ENCODE data around the gene TAS2R38. TPM values are rescaled to one million over a fixed set of nuclear protein-coding genes. Genes with fewer than 3 reads are reported as not detected.
A peak's percentile ranks its signal among the peaks of the same experiment; 100 is the strongest.

Gene TAS2R38
- total RNA-seq (2022) (0.37 TPM in 1 of 2 replicates, not detected in the other), Bru-seq, nascent RNA (percentile 43 among the genes with signal in this experiment), BruChase-seq, experiment 1, labeled RNA remaining after a 2-hour chase (percentile 28 among the genes with signal in this experiment), BruChase-seq, experiment 2, labeled RNA remaining after a 6-hour chase (percentile 29 among the genes with signal in this experiment)
- long read RNA-seq: 0 reads

DNA sequence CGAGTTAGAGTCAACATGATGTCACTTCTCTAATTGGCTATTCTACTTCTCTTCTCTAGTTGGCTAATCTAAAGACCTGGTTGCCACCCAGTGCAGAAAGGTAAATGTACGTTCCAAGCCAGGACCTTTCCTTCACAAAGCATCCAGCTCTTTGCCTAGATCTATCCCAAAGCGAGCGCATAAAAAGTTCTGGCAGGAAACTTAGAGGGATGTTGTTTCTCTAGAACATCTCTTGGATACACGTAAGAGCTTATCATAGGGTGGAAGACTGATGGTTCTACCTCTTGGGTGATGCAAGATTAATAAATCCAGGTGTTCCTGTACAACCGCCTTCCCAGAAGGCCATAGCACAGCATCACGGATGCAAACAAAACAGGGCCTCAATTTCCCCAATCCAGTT is at the start of gene TAS2R38:
TSS of gene TAS2R38 (minus strand) at position 101 of the 400 bp plus-strand sequence. CDS start at position 17, 84 bp downstream.
- H3K4me3 ChIP-seq (ENCODE audit: low read depth, low read length): no peak within 1 kb of the TSS
- H3K4me1 ChIP-seq: no peaks in the 10 kb centered on the region
- H3K36me3 ChIP-seq (ENCODE audit: control insufficient read depth, insufficient read depth, low read length): no peaks in the 10 kb centered on the region
- no peaks in the 10 kb centered on the region for H3K9me3 Mint-ChIP-seq (ENCODE audit: unreplicated experiment)
- DNase-seq: no peak
- no peaks in the 10 kb centered on the region for H3K36me3 Mint-ChIP-seq (ENCODE audit: insufficient read depth, unreplicated experiment)
- intact Hi-C loops (cut with micrococcal nuclease; ENCODE audit: unreplicated experiment): no loop called here
- peaks cover 6% of the 10 kb centered on the region for H3K4me1 Mint-ChIP-seq (ENCODE audit: low read depth, unreplicated experiment)
- no peaks in the 10 kb centered on the region for H3K9me3 ChIP-seq
- no peak within 1 kb of the TSS for H3K4me3 Mint-ChIP-seq (ENCODE audit: unreplicated experiment)
- no peak within 1 kb of the TSS for H3K27ac Mint-ChIP-seq (ENCODE audit: unreplicated experiment)
- TF ChIP-seq, protein P1, sequence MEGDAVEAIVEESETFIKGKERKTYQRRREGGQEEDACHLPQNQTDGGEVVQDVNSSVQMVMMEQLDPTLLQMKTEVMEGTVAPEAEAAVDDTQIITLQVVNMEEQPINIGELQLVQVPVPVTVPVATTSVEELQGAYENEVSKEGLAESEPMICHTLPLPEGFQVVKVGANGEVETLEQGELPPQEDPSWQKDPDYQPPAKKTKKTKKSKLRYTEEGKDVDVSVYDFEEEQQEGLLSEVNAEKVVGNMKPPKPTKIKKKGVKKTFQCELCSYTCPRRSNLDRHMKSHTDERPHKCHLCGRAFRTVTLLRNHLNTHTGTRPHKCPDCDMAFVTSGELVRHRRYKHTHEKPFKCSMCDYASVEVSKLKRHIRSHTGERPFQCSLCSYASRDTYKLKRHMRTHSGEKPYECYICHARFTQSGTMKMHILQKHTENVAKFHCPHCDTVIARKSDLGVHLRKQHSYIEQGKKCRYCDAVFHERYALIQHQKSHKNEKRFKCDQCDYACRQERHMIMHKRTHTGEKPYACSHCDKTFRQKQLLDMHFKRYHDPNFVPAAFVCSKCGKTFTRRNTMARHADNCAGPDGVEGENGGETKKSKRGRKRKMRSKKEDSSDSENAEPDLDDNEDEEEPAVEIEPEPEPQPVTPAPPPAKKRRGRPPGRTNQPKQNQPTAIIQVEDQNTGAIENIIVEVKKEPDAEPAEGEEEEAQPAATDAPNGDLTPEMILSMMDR (IDR thresholded peaks at IDR 0.05; ENCODE audit: insufficient read depth in 1 of 2, low read depth in 1 of 2, low read length in 1 of 2, severe bottlenecking in 1 of 2, unreplicated experiment in 1 of 2): no peak
- no peaks in the 10 kb centered on the region for H3K27me3 Mint-ChIP-seq (ENCODE audit: insufficient read depth, unreplicated experiment)
- no peaks in the 10 kb centered on the region for H3K27me3 ChIP-seq (replicated peaks; ENCODE audit: control insufficient read depth, insufficient read depth, low read length)
- CTCF ChIA-PET: interaction anchor here (1.3 kb wide), 1 partner anchor 180 kb away, joined by 5 read pairs; no protein-coding TSS in a partner anchor
- no TSS peak for BruUV-seq (replicated peaks)
- POLR2A ChIA-PET: no interaction called here

DNA sequence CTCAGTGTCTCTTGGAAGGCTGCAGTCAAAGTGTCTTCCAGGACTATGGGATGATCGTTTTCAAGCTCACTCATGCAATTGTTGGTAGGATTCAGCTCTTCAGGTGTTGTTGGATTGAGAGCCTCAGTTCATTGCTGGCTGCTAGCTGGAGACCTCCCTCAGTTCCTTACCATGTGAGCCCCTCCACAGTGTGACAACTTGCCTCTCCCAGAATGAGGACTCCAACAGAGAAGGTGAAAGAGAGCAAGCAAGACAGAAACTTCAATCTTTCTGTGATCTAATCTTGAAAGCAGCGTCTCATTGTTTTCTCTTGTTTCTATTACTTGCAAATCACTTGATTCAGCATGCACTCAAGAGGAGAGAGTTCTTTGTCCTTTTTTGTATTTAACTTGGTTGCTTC is 44.6 kb upstream of the TAS2R38 start:
- Mint-ChIP-seq H3K4me1 (ENCODE audit: low read depth, unreplicated experiment) (peaks cover 7% of the 10 kb centered on the region), H3K9me3 (ENCODE audit: unreplicated experiment) (no peaks in the 10 kb centered on the region), H3K27ac (ENCODE audit: unreplicated experiment) (no peak overlapping the region), H3K4me3 (ENCODE audit: unreplicated experiment) (no peak overlapping the region), H3K36me3 (ENCODE audit: insufficient read depth, unreplicated experiment) (no peaks in the 10 kb centered on the region), H3K27me3 (ENCODE audit: insufficient read depth, unreplicated experiment) (no peaks in the 10 kb centered on the region)
- no TSS peak for BruUV-seq (replicated peaks)
- H3K4me1 ChIP-seq: no peaks in the 10 kb centered on the region
- H3K27me3 ChIP-seq (replicated peaks; ENCODE audit: control insufficient read depth, insufficient read depth, low read length): no peaks in the 10 kb centered on the region
- CTCF ChIA-PET: no interaction called here
- no peaks in the 10 kb centered on the region for H3K36me3 ChIP-seq (ENCODE audit: control insufficient read depth, insufficient read depth, low read length)
- intact Hi-C loops (cut with micrococcal nuclease; ENCODE audit: unreplicated experiment): no loop called here
- TF ChIP-seq, protein P1 (IDR thresholded peaks at IDR 0.05; ENCODE audit: insufficient read depth in 1 of 2, low read depth in 1 of 2, low read length in 1 of 2, severe bottlenecking in 1 of 2, unreplicated experiment in 1 of 2): no peak
- DNase-seq: no peak
- POLR2A ChIA-PET: no interaction called here
- H3K4me3 ChIP-seq (ENCODE audit: low read depth, low read length): no peak overlapping the region
- no peaks in the 10 kb centered on the region for H3K9me3 ChIP-seq

DNA sequence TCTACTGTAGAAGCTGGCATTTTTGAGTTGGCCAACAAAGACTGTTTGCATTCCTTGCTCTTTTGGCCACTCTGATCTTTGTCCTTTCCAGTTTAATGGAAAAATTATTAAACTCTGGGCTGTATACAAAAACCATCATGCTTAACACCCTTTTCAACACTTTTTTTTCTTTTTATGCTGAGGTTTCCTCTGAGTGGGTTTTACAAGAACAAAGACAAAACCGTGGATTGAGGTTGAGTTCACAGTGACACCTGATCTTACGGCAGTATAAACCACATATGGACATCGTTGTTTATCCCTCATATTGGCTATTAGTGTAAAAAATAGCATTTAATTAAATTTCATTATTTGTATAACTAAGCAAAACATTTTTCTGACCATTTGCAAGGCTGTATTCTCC is 43.9 kb upstream of the TAS2R38 start:
- ChIA-PET POLR2A (no interaction called here), CTCF (no interaction called here)
- no peaks in the 10 kb centered on the region for H3K27me3 Mint-ChIP-seq (ENCODE audit: insufficient read depth, unreplicated experiment)
- TF ChIP-seq, protein P1 (IDR thresholded peaks at IDR 0.05; ENCODE audit: insufficient read depth in 1 of 2, low read depth in 1 of 2, low read length in 1 of 2, severe bottlenecking in 1 of 2, unreplicated experiment in 1 of 2): no peak
- intact Hi-C loops (cut with micrococcal nuclease; ENCODE audit: unreplicated experiment): no loop called here
- H3K36me3 Mint-ChIP-seq (ENCODE audit: insufficient read depth, unreplicated experiment): no peaks in the 10 kb centered on the region
- no peaks in the 10 kb centered on the region for H3K9me3 Mint-ChIP-seq (ENCODE audit: unreplicated experiment)
- H3K36me3 ChIP-seq (ENCODE audit: control insufficient read depth, insufficient read depth, low read length): no peaks in the 10 kb centered on the region
- no TSS peak for BruUV-seq (replicated peaks)
- no peak overlapping the region for H3K4me3 ChIP-seq (ENCODE audit: low read depth, low read length)
- no peaks in the 10 kb centered on the region for H3K27me3 ChIP-seq (replicated peaks; ENCODE audit: control insufficient read depth, insufficient read depth, low read length)
- no peak overlapping the region for H3K4me3 Mint-ChIP-seq (ENCODE audit: unreplicated experiment)
- H3K4me1 ChIP-seq: no peaks in the 10 kb centered on the region
- H3K4me1 Mint-ChIP-seq (ENCODE audit: low read depth, unreplicated experiment): peaks cover 7% of the 10 kb centered on the region
- H3K9me3 ChIP-seq: no peaks in the 10 kb centered on the region
- DNase-seq: no peak
- no peak overlapping the region for H3K27ac Mint-ChIP-seq (ENCODE audit: unreplicated experiment)

All from Caco-2 (cell line).